GM18526 (cell line): ENCODE results near the gene PRKCQ.

ENCODE experiments used
- POLR2A ChIP-seq: IDR thresholded peaks from 3 replicates; pipeline ENCODE4 v1.6.1; 2011; ENCODE audit not compliant: insufficient read length; ENCODE audit errors: extremely low read depth

PRKCQ gene

DNA sequence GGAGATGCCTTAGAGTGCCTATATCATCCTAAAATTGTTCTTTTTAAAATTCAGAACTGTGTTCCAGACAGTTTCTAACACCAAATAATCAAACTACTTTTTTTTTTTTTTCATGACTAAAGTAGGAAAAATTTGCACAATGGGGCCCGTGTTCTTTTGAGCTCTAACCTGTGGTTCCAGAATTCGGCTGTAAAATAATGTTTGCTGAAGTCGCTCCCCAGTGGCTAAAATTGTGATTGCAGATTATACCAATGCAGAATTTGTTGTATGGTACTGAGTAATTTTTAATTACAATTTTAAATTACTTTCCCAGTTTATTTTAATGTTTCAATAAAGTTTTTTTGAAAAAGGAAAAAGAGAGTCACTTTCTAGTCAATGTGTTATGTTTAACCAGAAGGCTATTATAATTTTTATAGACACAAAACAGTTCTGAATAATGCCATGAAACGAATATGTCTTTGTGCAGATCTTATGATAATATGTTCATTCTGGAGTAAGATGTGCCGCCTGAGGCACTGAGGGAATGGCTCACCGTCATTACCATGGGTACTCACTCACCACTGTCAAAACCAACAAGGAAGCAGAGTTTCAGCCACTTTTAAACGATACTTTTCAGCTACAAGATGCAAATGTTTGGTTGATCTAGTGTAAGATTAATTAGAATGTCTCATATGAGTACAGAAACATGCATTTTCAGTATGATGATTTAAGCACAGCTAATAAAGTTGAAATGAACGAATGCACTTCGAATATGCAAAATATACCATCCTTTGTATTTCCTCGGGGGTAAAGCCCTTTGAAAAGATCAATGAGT lies 173.6 kb downstream of the PRKCQ start:
- no peak for TF ChIP-seq POLR2A

- TF ChIP-seq POLR2A, result no peak
These were observed 174.4 kb downstream of the PRKCQ start for GRCh38 chr10:6405713-6406112.

DNA sequence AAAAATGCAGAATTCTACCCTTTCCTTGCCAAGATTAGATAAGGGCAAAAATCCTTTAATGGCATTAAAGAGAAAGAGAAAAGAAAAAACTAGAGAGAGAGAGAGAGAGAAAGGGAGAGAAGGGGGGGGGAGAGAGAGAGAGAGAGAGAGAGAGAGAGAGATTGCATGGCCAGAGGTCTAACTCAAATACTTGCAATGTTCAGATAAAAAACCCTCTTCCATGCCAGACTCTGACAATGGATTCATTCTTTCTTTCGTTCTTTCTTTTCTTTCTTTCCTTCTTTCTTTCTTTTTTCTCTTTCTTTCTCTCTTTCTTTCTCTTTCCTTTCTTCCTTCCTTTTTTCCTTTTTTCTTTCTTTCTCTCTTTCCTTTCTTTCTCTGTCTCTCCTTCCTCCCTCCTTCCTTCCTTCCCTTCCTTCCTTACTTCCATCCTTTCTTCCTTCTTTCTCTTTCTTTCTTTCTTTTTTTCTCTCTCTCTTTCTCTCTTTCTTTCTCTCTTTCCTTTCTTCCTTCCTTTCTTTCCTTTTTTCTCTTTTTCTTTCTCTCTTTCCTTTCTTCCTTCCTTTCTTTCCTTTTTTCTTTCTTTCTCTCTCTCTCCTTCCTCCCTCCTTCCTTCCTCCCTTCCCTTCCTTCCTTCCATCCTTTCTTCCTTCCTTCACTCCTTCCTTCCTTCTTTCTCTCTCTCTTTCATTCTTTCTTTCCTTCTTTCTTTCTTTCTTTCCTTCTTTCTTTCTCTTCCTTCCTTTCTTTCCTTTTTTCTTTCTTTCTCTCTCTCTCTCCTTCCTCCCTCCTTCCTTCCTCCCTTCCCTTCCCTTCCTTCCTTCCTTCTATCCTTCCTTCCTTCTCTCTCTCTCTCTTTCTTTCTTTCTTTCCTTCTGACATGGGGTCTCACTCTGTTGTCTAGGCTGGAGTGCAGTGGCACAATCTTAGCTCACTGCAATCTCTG lies 175.7 kb downstream of the PRKCQ start:
- no peak for TF ChIP-seq POLR2A

- TF ChIP-seq POLR2A, result no peak
These were observed 177.1 kb downstream of the PRKCQ start for GRCh38 chr10:6402960-6403359.

DNA sequence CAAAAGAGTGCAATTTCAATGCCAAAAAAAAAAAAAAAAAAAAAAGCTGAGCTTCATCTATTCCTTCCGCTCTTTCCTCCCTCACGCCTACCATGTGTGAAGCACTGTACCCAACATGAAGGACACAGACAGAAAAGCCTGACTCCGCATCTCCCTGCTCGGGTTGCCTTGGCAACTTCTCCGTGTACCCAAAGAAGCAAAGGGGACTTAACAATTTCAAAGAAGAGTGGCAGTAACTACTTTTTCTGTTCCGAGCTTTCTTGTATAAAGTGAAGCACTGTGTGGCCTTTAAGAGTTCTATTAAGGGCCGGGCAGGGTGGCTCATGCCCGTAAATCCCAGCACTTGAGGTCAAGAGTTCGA lies 177.7 kb downstream of the PRKCQ start:
- TF ChIP-seq POLR2A, result no peak

- TF ChIP-seq POLR2A, result no peak
These were observed 178.3 kb downstream of the PRKCQ start for GRCh38 chr10:6401558-6402348.

DNA sequence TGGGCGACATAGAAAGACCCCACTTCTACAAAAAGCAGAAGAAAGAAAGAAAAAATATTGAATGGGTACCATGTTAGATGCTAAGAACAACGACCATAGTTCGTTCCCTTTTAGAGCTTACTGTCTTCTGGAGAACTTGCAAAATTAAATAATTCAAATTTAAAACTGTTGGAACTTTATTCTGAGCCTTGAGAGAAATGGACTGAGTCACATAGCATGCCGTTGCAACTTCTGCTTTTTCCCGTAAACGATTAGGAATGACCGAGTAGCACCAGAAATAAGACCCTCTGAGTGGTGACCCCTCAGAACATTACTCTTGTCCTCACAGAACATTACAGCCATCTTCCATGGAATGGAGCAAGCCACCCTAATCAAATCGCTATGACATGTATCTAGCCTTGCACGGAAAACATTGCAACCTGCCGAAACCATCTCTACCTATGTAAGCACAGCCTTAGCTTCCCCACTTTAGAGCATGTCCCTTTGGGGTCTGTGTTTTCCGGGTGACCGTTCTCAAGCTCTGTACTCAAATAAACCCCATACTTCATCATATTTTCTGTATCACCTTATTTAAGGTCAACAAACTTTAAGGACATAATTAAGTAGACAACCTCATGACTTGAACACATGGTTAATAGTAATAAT lies 179.1 kb downstream of the PRKCQ start:
- TF ChIP-seq POLR2A, result no peak

DNA sequence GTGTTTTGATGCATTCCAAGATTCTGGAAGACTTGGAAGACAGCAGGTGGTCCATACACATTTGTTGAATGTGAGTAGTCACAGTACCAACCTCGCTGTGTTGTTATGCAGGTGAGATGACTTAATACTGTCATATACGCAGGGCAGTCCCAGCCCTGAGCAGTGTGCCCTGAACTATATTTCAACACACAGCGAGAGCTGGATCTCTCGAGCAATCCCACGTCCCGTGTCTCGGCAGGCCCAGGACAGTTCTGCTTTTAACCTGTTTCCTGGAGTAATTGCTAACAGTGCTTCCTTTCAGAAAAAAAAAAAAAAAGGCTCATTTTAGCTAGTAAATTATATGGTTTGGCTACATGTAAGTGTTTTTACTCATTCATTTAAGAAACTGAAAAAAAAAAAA lies 179.7 kb downstream of the PRKCQ start:
- no peak for TF ChIP-seq POLR2A

DNA sequence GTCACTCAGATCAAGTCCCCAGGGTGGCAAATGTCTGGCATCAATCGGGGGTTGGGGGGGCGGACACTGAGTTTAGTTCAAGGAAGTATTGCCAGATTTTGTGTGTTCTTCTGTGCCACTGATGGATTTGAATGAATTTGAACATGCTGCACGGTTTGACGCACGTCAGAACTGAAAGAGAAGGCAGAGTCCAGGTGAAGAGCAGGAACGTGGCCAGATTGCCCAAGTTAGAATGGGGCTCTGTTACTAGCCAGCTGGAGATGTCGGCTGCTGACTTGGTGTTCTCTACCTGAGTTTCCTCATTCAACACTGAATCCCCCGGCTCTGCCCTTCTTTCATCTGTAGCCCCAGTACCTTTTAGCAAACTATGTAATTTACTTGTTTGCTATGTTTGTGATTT lies 180.2 kb downstream of the PRKCQ start:
- TF ChIP-seq POLR2A, result no peak

GRCh38 chr10:6399231-6399741 lies 180.8 kb downstream of the PRKCQ start:
- TF ChIP-seq POLR2A, result no peak

DNA sequence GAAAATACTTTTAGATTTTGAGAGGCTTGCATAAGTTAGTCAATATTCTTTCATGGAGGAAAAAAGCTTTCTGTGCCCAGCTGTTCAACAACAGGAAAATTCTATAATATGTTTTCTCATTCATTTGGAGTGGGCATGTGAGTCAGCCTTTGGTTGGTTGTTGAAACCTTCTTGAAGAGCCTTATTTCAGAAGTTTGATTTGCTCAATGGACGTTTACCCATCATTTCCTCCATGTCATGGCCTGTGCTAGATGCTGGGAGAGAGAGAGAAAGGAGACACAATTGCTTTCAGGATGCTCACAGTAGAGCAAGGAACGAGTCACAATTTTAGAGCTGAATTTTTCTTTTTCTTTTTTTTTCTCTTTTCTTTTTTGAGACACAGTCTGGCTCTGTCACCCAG lies 181.7 kb downstream of the PRKCQ start:
- no peak for TF ChIP-seq POLR2A

DNA sequence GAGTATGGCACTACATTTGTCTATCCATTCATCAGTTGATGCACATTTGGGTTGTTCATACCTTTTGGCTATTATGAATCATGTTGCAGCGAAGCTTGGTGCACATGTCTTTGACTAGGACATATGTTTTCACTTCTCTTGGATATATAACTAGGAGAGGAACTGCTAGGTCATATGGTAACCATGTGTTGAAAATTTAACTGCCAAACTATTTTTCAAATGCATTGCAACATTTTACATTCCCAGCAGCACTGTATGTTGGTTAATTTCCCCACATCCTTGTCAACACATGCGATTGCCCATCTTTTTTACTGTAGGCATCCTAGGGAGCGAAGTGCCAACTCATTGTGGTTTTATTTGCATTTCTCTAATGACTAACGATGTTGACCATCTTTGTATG lies 183.4 kb downstream of the PRKCQ start:
- no peak for TF ChIP-seq POLR2A

GRCh38 chr10:6396226-6396625 lies 183.8 kb downstream of the PRKCQ start:
- no peak for TF ChIP-seq POLR2A

- no peak for TF ChIP-seq POLR2A
These were observed 184.5 kb downstream of the PRKCQ start for GRCh38 chr10:6395606-6396005.

DNA sequence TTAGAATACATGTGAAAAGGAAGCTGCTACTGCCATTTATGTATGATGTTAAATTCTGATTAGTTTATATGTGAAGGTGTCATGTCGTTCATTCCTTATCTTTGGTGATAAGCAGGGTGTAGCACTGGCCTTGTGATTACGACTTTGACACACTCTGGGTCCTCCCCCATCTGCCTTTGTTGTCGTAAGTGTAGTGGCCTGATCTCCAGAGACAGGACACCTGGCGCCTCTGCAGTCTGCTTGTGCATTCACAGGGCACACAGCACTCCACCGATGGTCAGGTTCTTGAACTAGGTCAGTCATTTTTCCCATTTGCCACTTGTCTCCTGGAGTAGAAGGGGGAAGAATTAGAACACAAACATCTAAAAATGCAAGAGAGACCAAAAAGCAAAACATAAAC lies 186.0 kb downstream of the PRKCQ start:
- no peak for TF ChIP-seq POLR2A
